ENCODE data around the gene MYO1H.

MYO1H gene

GRCh38 chr12:109497675-109498074 lies 150.0 kb downstream of the MYO1H start:
- no peak for DNase-seq
